DOHH2 (cell line): Measurements from ENCODE around the gene TMEM214.
A peak's percentile ranks its signal among the peaks of the same experiment; 100 is the strongest.

Source experiments
- H3F3A ChIP-seq: fragments of 200-600 bp; sonication (generic), shearing (Covaris generic); 2 replicates; pipeline ENCODE4 v1.6.0; 2016; ENCODE audit warnings: antibody characterized with exemption, mild to moderate bottlenecking; ENCODE audit not compliant: control insufficient read depth, insufficient read depth
- H3K27ac ChIP-seq: fragments of 200-600 bp; sonication (generic); 2 replicates; pipeline ENCODE4 v1.5.1; 2014; ENCODE audit warnings: low read depth, mild to moderate bottlenecking, low read length, moderate library complexity
- H3K27me3 ChIP-seq: fragments of 200-600 bp; sonication (generic); 2 replicates; pipeline ENCODE4 v1.6.1; 2014; ENCODE audit warnings: mild to moderate bottlenecking, low read length, mixed read lengths; ENCODE audit not compliant: control insufficient read depth
- H3K36me3 ChIP-seq: fragments of 200-600 bp; sonication (generic); 2 replicates; pipeline ENCODE4 v1.6.1; 2014; ENCODE audit warnings: mild to moderate bottlenecking, low read length, moderate library complexity, mixed read lengths; ENCODE audit not compliant: control insufficient read depth
- H3K4me1 ChIP-seq: fragments of 200-600 bp; sonication (generic); 2 replicates; pipeline ENCODE4 v1.6.1; 2014; ENCODE audit warnings: mild to moderate bottlenecking, low read length, mixed read lengths; ENCODE audit not compliant: control insufficient read depth
- H3K4me2 ChIP-seq: fragments of 200-600 bp; sonication (generic); 2 replicates; pipeline ENCODE4 v1.6.0; 2014; ENCODE audit warnings: mild to moderate bottlenecking, low read length, moderate library complexity
- H3K4me3 ChIP-seq: fragments of 200-600 bp; sonication (generic); 2 replicates; pipeline ENCODE4 v1.5.1; 2014; ENCODE audit warnings: mild to moderate bottlenecking, low read length, mixed read lengths
- H3K79me2 ChIP-seq: fragments of 200-600 bp; sonication (generic); 2 replicates; pipeline ENCODE4 v1.6.1; 2014; ENCODE audit warnings: mild to moderate bottlenecking, low read length, mixed read lengths; ENCODE audit not compliant: control insufficient read depth
- H3K9me2 ChIP-seq: fragments of 200-600 bp; sonication (generic); replicated peaks from 2 replicates; pipeline ENCODE4 v1.6.1; 2014; ENCODE audit warnings: mild to moderate bottlenecking, low read length, mixed read lengths; ENCODE audit not compliant: control insufficient read depth
- H3K9me3 ChIP-seq: fragments of 200-600 bp; sonication (generic); 2 replicates; pipeline ENCODE4 v1.6.1; 2014; ENCODE audit warnings: antibody characterized with exemption, low read length, mixed read lengths; ENCODE audit not compliant: control insufficient read depth, insufficient read depth
- H4K20me1 ChIP-seq: fragments of 200-600 bp; sonication (generic); 2 replicates; pipeline ENCODE4 v1.6.0; 2014; ENCODE audit warnings: low read depth, mild to moderate bottlenecking, antibody characterized with exemption, low read length, moderate library complexity; ENCODE audit not compliant: control insufficient read depth, insufficient read depth
- CTCF ChIP-seq: fragments of 200-600 bp; sonication (generic); IDR thresholded peaks from one replicate; pipeline ENCODE4 v1.5.1; 2014; ENCODE audit warnings: antibody characterized with exemption, mild to moderate bottlenecking, low read depth, low read length; ENCODE audit not compliant: poor library complexity, severe bottlenecking
- EZH2phosphoT487 ChIP-seq: fragments of 200-600 bp; sonication (generic); IDR thresholded peaks from 2 replicates; pipeline ENCODE4 v1.6.1; 2017; ENCODE audit warnings: borderline replicate concordance, mild to moderate bottlenecking, antibody characterized with exemption, low read length, moderate library complexity, mixed read lengths

TMEM214 gene

GRCh38 chr2:27080140-27080469 is 47.3 kb downstream of the TMEM214 start:
- Histone ChIP-seq H3K9me3 (no peaks in the 10 kb centered on the region), H3F3A (peaks cover 8% of the 10 kb centered on the region), H3K4me2 (no peak overlapping the region), H4K20me1 (no peaks in the 10 kb centered on the region), H3K79me2 (no peaks in the 10 kb centered on the region), H3K27me3 (no peaks in the 10 kb centered on the region), H3K4me3 (no peak overlapping the region), H3K36me3 (no peaks in the 10 kb centered on the region), H3K27ac (no peak overlapping the region), H3K4me1 (peaks cover 54% of the 10 kb centered on the region), H3K9me2 (no peaks in the 10 kb centered on the region)
- TF ChIP-seq CTCF (no peak), EZH2phosphoT487 (no peak)

GRCh38 chr2:27080603-27080936 is 47.8 kb downstream of the TMEM214 start:
- Histone ChIP-seq H3K79me2 (no peaks in the 10 kb centered on the region), H3K4me3 (peak overlapping the region; percentile 15; the same call in 1 of the 2 replicates), H3F3A (peaks cover 8% of the 10 kb centered on the region), H3K9me2 (no peaks in the 10 kb centered on the region), H4K20me1 (no peaks in the 10 kb centered on the region), H3K36me3 (no peaks in the 10 kb centered on the region), H3K9me3 (no peaks in the 10 kb centered on the region), H3K27me3 (no peaks in the 10 kb centered on the region), H3K4me1 (peaks cover 53% of the 10 kb centered on the region), H3K4me2 (peak overlapping the region; percentile 93), H3K27ac (no peak overlapping the region)
- TF ChIP-seq EZH2phosphoT487 (no peak), CTCF (no peak)

GRCh38 chr2:27081984-27082772 is 49.4 kb downstream of the TMEM214 start:
- H3K27ac ChIP-seq, result peak overlapping the region; percentile 76
- TF ChIP-seq CTCF (no peak), EZH2phosphoT487 (no peak)
- peaks cover 50% of the 10 kb centered on the region for H3K4me1 ChIP-seq
- no peaks in the 10 kb centered on the region; the same call in 1 of the 2 replicates for H3F3A ChIP-seq
- H3K79me2 ChIP-seq, result no peaks in the 10 kb centered on the region
- peak overlapping the region; percentile 70 for H3K4me3 ChIP-seq
- no peaks in the 10 kb centered on the region for H3K36me3 ChIP-seq
- no peaks in the 10 kb centered on the region for H4K20me1 ChIP-seq
- no peaks in the 10 kb centered on the region for H3K9me2 ChIP-seq
- H3K27me3 ChIP-seq, result no peaks in the 10 kb centered on the region
- H3K4me2 ChIP-seq, result peak overlapping the region; percentile 93
- H3K9me3 ChIP-seq, result no peaks in the 10 kb centered on the region
